Stomach (tissue), 9 donors: ENCODE measurements around the gene KRT86. TPM values are rescaled to one million over a fixed set of nuclear protein-coding genes. Genes with fewer than 3 reads are reported as not detected.

ENCODE experiments used
- DNase-seq, 2 donors: peaks; one replicate each; pipeline versions ENCODE4 v3.0.0 to v3.0.0-alpha.2; 2013 to 2019
- H3K27ac ChIP-seq, 5 donors: fragments of 200-600 bp in 4 of 5; sonication (generic) in 4 of 5; one replicate each; pipeline ENCODE4 v1.5.1; 2013 to 2019; ENCODE audit warnings: mild to moderate bottlenecking in 1 of 5, moderate library complexity in 1 of 5
- H3K27me3 ChIP-seq, 3 donors: fragments of 200-600 bp; sonication (generic); one replicate each; pipeline ENCODE4 v1.5.1; 2017 to 2019; ENCODE audit warnings: mixed run types in 1 of 3
- H3K36me3 ChIP-seq, 4 donors: fragments of 200-600 bp; sonication (generic); 1 replicate in 3 of 4; 2 replicates in 1 of 4; pipeline ENCODE4 v1.5.1; 2016 to 2019
- H3K4me1 ChIP-seq, 4 donors: fragments of 200-600 bp; sonication (generic); one replicate each; pipeline ENCODE4 v1.5.1; 2016 to 2019
- H3K4me3 ChIP-seq, 4 donors: fragments of 200-600 bp; sonication (generic) in 3 of 4; one replicate each; pipeline ENCODE4 v1.5.1; 2016 to 2019; ENCODE audit warnings: mild to moderate bottlenecking in 1 of 4
- H3K9me3 ChIP-seq, 4 donors: fragments of 200-600 bp; sonication (generic); one replicate each; pipeline ENCODE4 v1.5.1; 2016 to 2019
- EP300 ChIP-seq: sonication (generic); formaldehyde crosslinking; IDR thresholded peaks from one replicate; pipeline ENCODE4 v1.6.1; 2017; ENCODE audit warnings: antibody characterized with exemption
- POLR2A ChIP-seq, 4 donors: fragments of 450-650 bp; IDR thresholded peaks; one replicate each; pipeline ENCODE4 v1.6.1; 2016; ENCODE audit warnings: antibody characterized with exemption in 4 of 4, control low read depth in 2 of 4, mild to moderate bottlenecking in 1 of 4, moderate library complexity in 1 of 4
- POLR2AphosphoS5 ChIP-seq, 3 donors: sonication (generic); formaldehyde crosslinking; IDR thresholded peaks; one replicate each; pipeline ENCODE4 v1.6.1; 2016; ENCODE audit warnings: antibody characterized with exemption in 3 of 3
- WGBS, 5 donors: extraction: QIAGEN DNeasy Blood & Tissue Kit in 3 of 5; methylation state at CpG; one replicate each; pipeline versions ENCODE4 v1.1.5 to v1.1.7; 2013 to 2018; 5-methylcytosine and 5-hydroxymethylcytosine counted together
- intact Hi-C: fragments of 100-400 bp; cut with DNase I; formaldehyde crosslinking; loops from one replicate; pipeline ENCODE4 v1.15.1; 2023; ENCODE audit warnings: low total_unique reads
- polyA plus RNA-seq, 3 donors: library from polyadenylated mRNA; stranded (reverse); fragments of 200-250 nt; gene quantifications; one replicate each; pipeline ENCODE4 v1.2.3, GENCODE V29; 2013
- total RNA-seq, 5 donors: library from RNA; depleted of rRNA; stranded (reverse); fragments of >200 nt; gene quantifications; one replicate each; pipeline versions ENCODE4 v1.1.0 to v1.2.3, GENCODE V29; 2014 to 2016
- TF ChIP-seq, protein P1 (sequence below), 7 experiments: fragments of 450-650 bp in 4 of 7; fragments of 200-600 bp in 3 of 7; sonication (generic) in 3 of 7; IDR thresholded peaks; one replicate each; pipeline ENCODE4 v1.5.1; 2016 to 2019; ENCODE audit warnings: antibody characterized with exemption in 7 of 7, control low read depth in 2 of 7, mild to moderate bottlenecking in 1 of 7
- donor health status: healthy with polysubstance abuse.
- donor health status: Bipolar disorder and iron deficiency.
- donor health status: healthy.

Gene KRT86
- total and polyA plus RNA-seq, 8 donors, result not detected

DNA sequence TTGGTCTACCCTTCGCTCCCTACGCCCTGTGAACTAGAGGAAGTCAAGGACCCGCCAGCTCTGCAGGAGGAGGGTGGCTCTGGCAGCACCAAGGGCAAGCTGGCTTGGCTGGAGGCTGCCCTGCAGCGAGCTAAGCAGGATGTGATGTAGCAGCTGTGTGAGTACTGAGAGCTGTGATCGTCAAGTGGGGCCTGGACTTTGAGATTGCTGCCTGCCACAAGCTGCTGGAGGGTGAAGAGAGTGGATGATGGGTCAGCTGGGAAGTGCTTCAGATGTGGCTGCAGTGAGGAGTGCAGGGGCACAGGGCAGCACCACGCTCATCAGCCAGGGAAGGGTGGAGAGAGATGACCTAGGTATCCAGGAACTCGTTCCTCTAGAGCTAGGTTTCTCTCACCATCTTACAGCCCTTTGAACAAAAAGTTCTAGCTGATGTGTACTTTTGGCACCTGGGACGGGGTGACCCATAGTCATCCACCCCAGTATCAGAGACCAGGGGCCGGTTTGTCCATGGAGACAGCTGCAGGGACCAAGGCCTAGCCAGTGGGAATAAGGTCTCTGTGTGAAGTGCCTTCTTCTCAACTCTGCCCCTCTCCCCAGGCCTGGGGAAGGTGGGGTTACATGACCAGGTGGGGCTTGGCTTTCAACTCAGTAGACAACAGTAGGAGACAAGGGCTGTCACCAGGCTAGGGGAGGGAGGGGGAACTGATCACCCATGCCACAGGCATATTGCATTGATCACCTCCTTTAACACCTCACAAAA is 3.2 kb downstream of the KRT86 start:
- Histone ChIP-seq H3K36me3 (no peaks in the 10 kb centered on the region), H3K4me1 (peaks cover 15 to 34% (median 26%) of the 10 kb centered on the region in 4 donors), H3K9me3 (no peaks in the 10 kb centered on the region), H3K27me3 (peaks cover 0 to 33% (median 0%) of the 10 kb centered on the region in 3 donors), H3K27ac (no peak overlapping the region), H3K4me3 (no peak overlapping the region)
- intact Hi-C loops, result no loop called here
- 74 to 85% (median 82%) methylated on average over 8 to 9 of the region's 9 CpGs for WGBS, 5 donors
- TF ChIP-seq EP300 (no peak), POLR2AphosphoS5 (IDR thresholded peaks at IDR 0.05) (no peak), POLR2A (IDR thresholded peaks at IDR 0.05) (no peak)
- TF ChIP-seq, protein P1, sequence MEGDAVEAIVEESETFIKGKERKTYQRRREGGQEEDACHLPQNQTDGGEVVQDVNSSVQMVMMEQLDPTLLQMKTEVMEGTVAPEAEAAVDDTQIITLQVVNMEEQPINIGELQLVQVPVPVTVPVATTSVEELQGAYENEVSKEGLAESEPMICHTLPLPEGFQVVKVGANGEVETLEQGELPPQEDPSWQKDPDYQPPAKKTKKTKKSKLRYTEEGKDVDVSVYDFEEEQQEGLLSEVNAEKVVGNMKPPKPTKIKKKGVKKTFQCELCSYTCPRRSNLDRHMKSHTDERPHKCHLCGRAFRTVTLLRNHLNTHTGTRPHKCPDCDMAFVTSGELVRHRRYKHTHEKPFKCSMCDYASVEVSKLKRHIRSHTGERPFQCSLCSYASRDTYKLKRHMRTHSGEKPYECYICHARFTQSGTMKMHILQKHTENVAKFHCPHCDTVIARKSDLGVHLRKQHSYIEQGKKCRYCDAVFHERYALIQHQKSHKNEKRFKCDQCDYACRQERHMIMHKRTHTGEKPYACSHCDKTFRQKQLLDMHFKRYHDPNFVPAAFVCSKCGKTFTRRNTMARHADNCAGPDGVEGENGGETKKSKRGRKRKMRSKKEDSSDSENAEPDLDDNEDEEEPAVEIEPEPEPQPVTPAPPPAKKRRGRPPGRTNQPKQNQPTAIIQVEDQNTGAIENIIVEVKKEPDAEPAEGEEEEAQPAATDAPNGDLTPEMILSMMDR (IDR thresholded peaks at IDR 0.05), result no peak
- DNase-seq, result peak; percentile 20 to 65

- Histone ChIP-seq H3K27me3 (peaks cover 0 to 33% (median 0%) of the 10 kb centered on the region in 3 donors), H3K4me3 (peak overlapping the region in 3 of 4 donors; percentile 8 to 27 (median 21)), H3K36me3 (no peaks in the 10 kb centered on the region), H3K27ac (peak overlapping the region in 3 of 5 donors; percentile 66 to 91 (median 74)), H3K9me3 (no peaks in the 10 kb centered on the region), H3K4me1 (peaks cover 15 to 34% (median 26%) of the 10 kb centered on the region in 4 donors)
- TF ChIP-seq, protein P1 (IDR thresholded peaks at IDR 0.05), result peak in 5 of 7 experiments; percentile 44 to 99 (median 94)
- no peak for TF ChIP-seq EP300
- peak in 1 of 3 donors; percentile 17 for TF ChIP-seq POLR2AphosphoS5 (IDR thresholded peaks at IDR 0.05)
- DNase-seq, result peak; percentile 85 to 93
- 14 to 21% (median 16%) methylated on average over 27 to 32 of the region's 32 CpGs for WGBS, 5 donors
- intact Hi-C loops, result no loop called here
Measured at GRCh38 chr12:52278575-52279421, 4.4 kb downstream of the KRT86 start.

- H3K36me3 ChIP-seq, result no peaks in the 10 kb centered on the region
- peaks cover 15 to 34% (median 26%) of the 10 kb centered on the region in 4 donors for H3K4me1 ChIP-seq
- intact Hi-C loops, result no loop called here
- peak overlapping the region in 4 of 5 donors; percentile 60 to 91 (median 70) for H3K27ac ChIP-seq
- TF ChIP-seq, protein P1 (IDR thresholded peaks at IDR 0.05), result peak in 1 of 7 experiments; percentile 5
- TF ChIP-seq EP300 (no peak), POLR2A (IDR thresholded peaks at IDR 0.05) (no peak), POLR2AphosphoS5 (IDR thresholded peaks at IDR 0.05) (no peak)
- peak in 1 of 2 donors; percentile 23 for DNase-seq
- peaks cover 0 to 33% (median 0%) of the 10 kb centered on the region in 3 donors for H3K27me3 ChIP-seq
- no peaks in the 10 kb centered on the region for H3K9me3 ChIP-seq
- 88 to 92% (median 91%) methylated on average over 14 of the region's 14 CpGs for WGBS, 5 donors
- H3K4me3 ChIP-seq, result no peak overlapping the region
Measured at GRCh38 chr12:52279422-52280318, 5.2 kb downstream of the KRT86 start.
